PC-3 (cell line): ENCODE results near the gene SCGB1D4. TPM values are rescaled to one million over a fixed set of nuclear protein-coding genes. Genes with fewer than 3 reads are reported as not detected.

Experiments used
- ATAC-seq: fragments of 200-7000 bp; cut with Tn5 transposase; 2 replicates; pipeline ENCODE4 v1.9.1; 2020; ENCODE audit warnings: mild to moderate bottlenecking, moderate library complexity
- BruUV-seq: library from RNA; stranded (reverse); fragments of 400-500 nt; replicated peaks from 2 replicates; lab custom pipeline; 2021; lab: Mats Ljungman, UMichigan
- CTCF ChIA-PET: fragments of 300-600 bp; sonication (Branson Sonifier 250); formaldehyde crosslinking; loops from one replicate; lab custom pipeline; 2022; ENCODE audit warnings: antibody characterized with exemption; lab: Charles Lee
- POLR2A ChIA-PET: fragments of 300-600 bp; sonication (Branson Sonifier 250); formaldehyde crosslinking; loops from one replicate; lab custom pipeline; 2022; ENCODE audit warnings: antibody characterized with exemption; ENCODE audit not compliant: unreplicated experiment; lab: Charles Lee
- DNase-seq: peaks from one replicate; pipeline ENCODE4 v3.0.0-alpha.2; 2015
- H2AFZ ChIP-seq: fragments of 300-600 bp; sonication (generic); 2 replicates; pipeline ENCODE4 v1.6.0; 2016; ENCODE audit warnings: antibody characterized with exemption, low read length
- H3F3A ChIP-seq: fragments of 300-600 bp; sonication (generic); one replicate; pipeline ENCODE4 v1.6.0; 2017; ENCODE audit warnings: antibody characterized with exemption, low read length, control low read depth, mild to moderate bottlenecking; ENCODE audit not compliant: unreplicated experiment
- H3K27ac ChIP-seq: fragments of 300-600 bp; sonication (generic); 2 replicates; pipeline ENCODE4 v1.5.1; 2016; ENCODE audit warnings: mild to moderate bottlenecking, low read length
- H3K27me3 ChIP-seq: fragments of 300-600 bp; sonication (generic); 2 replicates; pipeline ENCODE4 v1.6.1; 2016; ENCODE audit warnings: low read length, mixed read lengths
- H3K36me3 ChIP-seq: fragments of 300-600 bp; sonication (generic); 2 replicates; pipeline ENCODE4 v1.6.1; 2016; ENCODE audit warnings: low read depth, mixed run types, low read length, mixed read lengths
- H3K4me1 ChIP-seq: fragments of 300-600 bp; sonication (generic); 2 replicates; pipeline ENCODE4 v1.5.1; 2016; ENCODE audit warnings: low read length; ENCODE audit not compliant: insufficient read depth
- H3K4me2 ChIP-seq: fragments of 300-600 bp; sonication (generic); 2 replicates; pipeline ENCODE4 v1.6.0; 2016; ENCODE audit warnings: low read length
- H3K4me3 ChIP-seq: fragments of 300-600 bp; sonication (generic); 2 replicates; pipeline ENCODE4 v1.5.1; 2016; ENCODE audit warnings: mild to moderate bottlenecking, low read length, mixed read lengths
- H3K79me2 ChIP-seq: fragments of 300-600 bp; sonication (generic); 2 replicates; pipeline ENCODE4 v1.6.1; 2017; ENCODE audit warnings: low read length, mixed read lengths
- H3K9ac ChIP-seq: fragments of 300-600 bp; sonication (generic); 2 replicates; pipeline ENCODE4 v1.6.0; 2016; ENCODE audit warnings: mild to moderate bottlenecking, low read length
- H3K9me2 ChIP-seq: fragments of 300-600 bp; sonication (generic); replicated peaks from 2 replicates; pipeline ENCODE4 v1.6.1; 2016; ENCODE audit warnings: mixed run types, low read length, mixed read lengths
- H3K9me3 ChIP-seq: fragments of 300-600 bp; sonication (generic); 2 replicates; pipeline ENCODE4 v1.6.1; 2016; ENCODE audit warnings: low read length, mixed read lengths
- H4K20me1 ChIP-seq: fragments of 300-600 bp; sonication (generic); 2 replicates; pipeline ENCODE4 v1.6.1; 2016; ENCODE audit warnings: low read length, mixed read lengths
- EZH2 ChIP-seq: fragments of 300-600 bp; sonication (generic); IDR thresholded peaks from one replicate; pipeline ENCODE4 v1.6.1; 2017; ENCODE audit warnings: antibody characterized with exemption, mild to moderate bottlenecking, low read length; ENCODE audit not compliant: unreplicated experiment
- EZH2phosphoT487 ChIP-seq: fragments of 300-600 bp; sonication (generic); IDR thresholded peaks from 2 replicates; pipeline ENCODE4 v1.6.1; 2018; ENCODE audit warnings: mild to moderate bottlenecking, antibody characterized with exemption, low read length, borderline replicate concordance
- intact Hi-C: fragments of 100-400 bp; cut with micrococcal nuclease; formaldehyde crosslinking; loops from 2 replicates; pipeline ENCODE4 v1.9.0; 2023
- total RNA-seq: library from RNA; depleted of rRNA; stranded (reverse); fragments of >200 nt; gene quantifications from 2 replicates; pipeline ENCODE4 v1.2.3, GENCODE V29; 2014
- TF ChIP-seq, protein P1 (sequence below): fragments of 300-600 bp; sonication (generic); conservative IDR thresholded peaks from 2 replicates; pipeline ENCODE4 v1.5.1; 2017; ENCODE audit warnings: antibody characterized with exemption, low read depth, mild to moderate bottlenecking, low read length

The SCGB1D4 gene
- total RNA-seq, 1 experiment from 2014 or later = not detected

- peak overlapping the region; percentile 66 for H3K27ac ChIP-seq
- peaks cover 13% of the 10 kb centered on the region for H3K27me3 ChIP-seq
- ChIA-PET CTCF (interaction anchor here (0.5 kb wide), 1 partner anchor 323 kb away, joined by 3 read pairs; no protein-coding TSS in a partner anchor), POLR2A (no interaction called here)
- no peak overlapping the region for H3K9ac ChIP-seq
- H3K9me2 ChIP-seq = no peaks in the 10 kb centered on the region
- H3K79me2 ChIP-seq = no peaks in the 10 kb centered on the region
- intact Hi-C loops = no loop called here
- ATAC-seq (peak; percentile 87), DNase-seq (peak; percentile 88)
- H3F3A ChIP-seq = peaks cover 4% of the 10 kb centered on the region
- H3K36me3 ChIP-seq = no peaks in the 10 kb centered on the region
- TF ChIP-seq, protein P1, sequence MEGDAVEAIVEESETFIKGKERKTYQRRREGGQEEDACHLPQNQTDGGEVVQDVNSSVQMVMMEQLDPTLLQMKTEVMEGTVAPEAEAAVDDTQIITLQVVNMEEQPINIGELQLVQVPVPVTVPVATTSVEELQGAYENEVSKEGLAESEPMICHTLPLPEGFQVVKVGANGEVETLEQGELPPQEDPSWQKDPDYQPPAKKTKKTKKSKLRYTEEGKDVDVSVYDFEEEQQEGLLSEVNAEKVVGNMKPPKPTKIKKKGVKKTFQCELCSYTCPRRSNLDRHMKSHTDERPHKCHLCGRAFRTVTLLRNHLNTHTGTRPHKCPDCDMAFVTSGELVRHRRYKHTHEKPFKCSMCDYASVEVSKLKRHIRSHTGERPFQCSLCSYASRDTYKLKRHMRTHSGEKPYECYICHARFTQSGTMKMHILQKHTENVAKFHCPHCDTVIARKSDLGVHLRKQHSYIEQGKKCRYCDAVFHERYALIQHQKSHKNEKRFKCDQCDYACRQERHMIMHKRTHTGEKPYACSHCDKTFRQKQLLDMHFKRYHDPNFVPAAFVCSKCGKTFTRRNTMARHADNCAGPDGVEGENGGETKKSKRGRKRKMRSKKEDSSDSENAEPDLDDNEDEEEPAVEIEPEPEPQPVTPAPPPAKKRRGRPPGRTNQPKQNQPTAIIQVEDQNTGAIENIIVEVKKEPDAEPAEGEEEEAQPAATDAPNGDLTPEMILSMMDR = no peak
- TF ChIP-seq EZH2 = no peak
- no peak for TF ChIP-seq EZH2phosphoT487
- H3K4me1 ChIP-seq = peaks cover 47% of the 10 kb centered on the region
- no peaks in the 10 kb centered on the region for H3K9me3 ChIP-seq
- H2AFZ ChIP-seq = peak overlapping the region; percentile 52
- BruUV-seq = no TSS peak
- H4K20me1 ChIP-seq = no peaks in the 10 kb centered on the region
- no peak overlapping the region for H3K4me3 ChIP-seq
- peak overlapping the region; percentile 61 for H3K4me2 ChIP-seq
Observed at GRCh38 chr11:62266558-62266957, 32.3 kb downstream of the SCGB1D4 start.

- ATAC-seq = peak; percentile 36
- Histone ChIP-seq H3K4me1 (peaks cover 38% of the 10 kb centered on the region), H3K9me2 (no peaks in the 10 kb centered on the region), H3K27me3 (no peaks in the 10 kb centered on the region), H3K27ac (peak overlapping the region; percentile 14), H3K4me3 (no peak overlapping the region), H3K79me2 (no peaks in the 10 kb centered on the region), H3F3A (peaks cover 4% of the 10 kb centered on the region), H3K4me2 (no peak overlapping the region; the same call in 1 of the 2 replicates), H3K36me3 (no peaks in the 10 kb centered on the region), H3K9ac (no peak overlapping the region), H4K20me1 (no peaks in the 10 kb centered on the region), H2AFZ (no peak overlapping the region), H3K9me3 (no peaks in the 10 kb centered on the region)
- POLR2A ChIA-PET = interaction anchor here (0.8 kb wide), 1 partner anchor 8 kb away, joined by 4 read pairs; no protein-coding TSS in a partner anchor
- CTCF ChIA-PET = no interaction called here
- intact Hi-C loops = no loop called here
- BruUV-seq = no TSS peak
- peak; percentile 56 for DNase-seq
- TF ChIP-seq EZH2 (no peak), EZH2phosphoT487 (no peak)
- TF ChIP-seq, protein P1 = no peak
Observed at GRCh38 chr11:62264004-62264403, 34.9 kb downstream of the SCGB1D4 start.

- ATAC-seq = no peak
- CTCF ChIA-PET = no interaction called here
- intact Hi-C loops = no loop called here
Observed at GRCh38 chr11:62260261-62260953, 38.5 kb downstream of the SCGB1D4 start.

More at GRCh38 chr11:62260261-62260953, 38.5 kb downstream of the SCGB1D4 start:
- POLR2A ChIA-PET = no interaction called here
- no peak overlapping the region for H3K9ac ChIP-seq
- DNase-seq = no peak
- H3K9me2 ChIP-seq = no peaks in the 10 kb centered on the region
- no peak for TF ChIP-seq EZH2
- TF ChIP-seq, protein P1 = no peak
- H3F3A ChIP-seq = no peaks in the 10 kb centered on the region
- H3K9me3 ChIP-seq = no peaks in the 10 kb centered on the region
- no TSS peak for BruUV-seq
- no peak overlapping the region for H2AFZ ChIP-seq
- H3K4me3 ChIP-seq = no peak overlapping the region
- peaks cover 16% of the 10 kb centered on the region for H3K4me1 ChIP-seq
- H3K27me3 ChIP-seq = peaks cover 11% of the 10 kb centered on the region; the same call in 1 of the 2 replicates
- H3K79me2 ChIP-seq = no peaks in the 10 kb centered on the region
- no peak overlapping the region for H3K4me2 ChIP-seq
- no peaks in the 10 kb centered on the region for H4K20me1 ChIP-seq
- H3K27ac ChIP-seq = no peak overlapping the region
- H3K36me3 ChIP-seq = no peaks in the 10 kb centered on the region
